HepG2 (cell line): Measurements from ENCODE around the gene TMUB1. TPM values are rescaled to one million over a fixed set of nuclear protein-coding genes. Genes with fewer than 3 reads are reported as not detected.

Source experiments
- IKZF4 ChIP-seq: sonication (generic); formaldehyde crosslinking; IDR thresholded peaks from 2 replicates; pipeline ENCODE4 v1.5.1; 2020; ENCODE audit warnings: borderline replicate concordance, mild to moderate bottlenecking, low read depth, missing genetic modification reagents; ENCODE audit errors: not compliant biosample characterization
- LBX2 ChIP-seq: sonication (generic); formaldehyde crosslinking; IDR thresholded peaks from 2 replicates; pipeline ENCODE4 v1.5.0; 2020; ENCODE audit warnings: missing genetic modification reagents, mild to moderate bottlenecking, borderline replicate concordance
- MYNN ChIP-seq: sonication (generic); formaldehyde crosslinking; IDR thresholded peaks from 2 replicates; pipeline ENCODE4 v1.4.0; 2020; ENCODE audit warnings: mild to moderate bottlenecking, low read depth, missing genetic modification reagents
- NBN ChIP-seq: fragments of 450-650 bp; conservative IDR thresholded peaks from 2 replicates; pipeline ENCODE4 v1.6.1; 2017
- NFE2L2 ChIP-seq: fragments of 150-350 bp; IDR thresholded peaks from 2 replicates; pipeline ENCODE4 v1.6.1; 2014; ENCODE audit warnings: low read length
- ONECUT2 ChIP-seq: sonication (generic); formaldehyde crosslinking; IDR thresholded peaks from 2 replicates; pipeline ENCODE4 v1.4.0; 2020; ENCODE audit warnings: missing genetic modification reagents
- RELA ChIP-seq: sonication (generic); formaldehyde crosslinking; IDR thresholded peaks from 2 replicates; pipeline ENCODE4 v1.4.0; 2020; ENCODE audit warnings: missing genetic modification reagents
- RFXANK ChIP-seq: IDR thresholded peaks from 2 replicates; pipeline ENCODE4 v1.6.1; 2016
- SAFB2 ChIP-seq: sonication (generic); formaldehyde crosslinking; IDR thresholded peaks from 2 replicates; pipeline ENCODE4 v1.5.1; 2020; ENCODE audit warnings: missing genetic modification reagents, low read depth, mild to moderate bottlenecking, borderline replicate concordance
- SATB2 ChIP-seq: sonication (generic); formaldehyde crosslinking; IDR thresholded peaks from 2 replicates; pipeline ENCODE4 v1.5.0; 2020; ENCODE audit warnings: missing genetic modification reagents
- TP53 ChIP-seq: sonication (generic); formaldehyde crosslinking; conservative IDR thresholded peaks from 2 replicates; pipeline ENCODE4 v1.4.0; 2020; ENCODE audit warnings: missing genetic modification reagents
- ZBTB40 ChIP-seq, 2 experiments: fragments of 450-650 bp in 1 of 2; sonication (generic) in 1 of 2; formaldehyde crosslinking in 1 of 2; IDR thresholded peaks; 2 replicates each; pipeline versions ENCODE4 v1.6.1 to v1.8.0; 2016 to 2022; ENCODE audit warnings: antibody characterized with exemption in 1 of 2, mild to moderate bottlenecking in 1 of 2, missing genetic modification reagents in 1 of 2
- ZFP41 ChIP-seq: sonication (generic); formaldehyde crosslinking; IDR thresholded peaks from 2 replicates; pipeline ENCODE4 v1.4.0; 2020; ENCODE audit warnings: mild to moderate bottlenecking, missing genetic modification reagents, borderline replicate concordance
- ZMAT3 ChIP-seq: sonication (generic); formaldehyde crosslinking; conservative IDR thresholded peaks from 2 replicates; pipeline ENCODE4 v1.7.0; 2021; ENCODE audit warnings: missing genetic modification reagents
- ZNF224 ChIP-seq: sonication (generic); formaldehyde crosslinking; IDR thresholded peaks from 2 replicates; pipeline ENCODE4 v1.5.0; 2020; ENCODE audit warnings: mild to moderate bottlenecking, missing genetic modification reagents
- ZNF616 ChIP-seq: sonication (generic); formaldehyde crosslinking; IDR thresholded peaks from 2 replicates; pipeline ENCODE4 v1.5.0; 2020; ENCODE audit warnings: low read depth, mild to moderate bottlenecking, missing genetic modification reagents
- ZNF704 ChIP-seq: sonication (generic); formaldehyde crosslinking; IDR thresholded peaks from 2 replicates; pipeline ENCODE4 v1.8.1; 2023; ENCODE audit warnings: mild to moderate bottlenecking, inconsistent platforms, moderate library complexity, missing genetic modification reagents, borderline replicate concordance
- ZNF740 ChIP-seq: sonication (generic); formaldehyde crosslinking; IDR thresholded peaks from 2 replicates; pipeline ENCODE4 v1.4.0; 2020; ENCODE audit warnings: missing genetic modification reagents
- ZNF839 ChIP-seq: sonication (generic); formaldehyde crosslinking; IDR thresholded peaks from 2 replicates; pipeline ENCODE4 v1.4.0; 2020; ENCODE audit warnings: missing genetic modification reagents, mild to moderate bottlenecking, borderline replicate concordance
- polyA plus RNA-seq, 8 experiments: library from polyadenylated mRNA; depleted of rRNA in 3 of 8; stranded (reverse) in 7 of 8; unstranded in 1 of 8; fragments of >200 nt; fragmentation: Illumina TruSeq in 4 of 8; extraction: Trizol in 4 of 8; gene quantifications; 2 replicates each; pipeline versions ENCODE4 v1.2.1 to v1.2.3, GENCODE V29; 2011 to 2016; ENCODE audit warnings: low read depth in 4 of 8, missing spikeins in 1 of 8, mixed read lengths in 1 of 8; ENCODE audit not compliant: insufficient read depth in 1 of 8
- total RNA-seq, 5 experiments: library from RNA; depleted of rRNA; stranded (reverse); fragments of >200 nt; fragmentation: Illumina TruSeq; extraction: Trizol; gene quantifications; 2 replicates each; pipeline ENCODE4 v1.2.3, GENCODE V29; 2016; ENCODE audit warnings: low read depth in 1 of 5

The TMUB1 gene
- total and polyA plus RNA-seq, 2 of the 13 experiments (the other 11 are each of a cell fraction or from before 2014, with no cell fraction given) = 44.8 to 51.6 TPM

GRCh38 chr7:151080522-151081169 is 2.6 kb downstream of the TMUB1 start, which contains the start of gene FASTK (continued):
- TF ChIP-seq ZBTB40 (IDR thresholded peaks at IDR 0.05) = no peak
- TF ChIP-seq ZBTB40 (CRISPR knock-in tag; IDR thresholded peaks at IDR 0.05) = no peak; the same call in 1 of the 2 replicates
- 0 out of 2 replicates have a peak, but pooled peaks have one; percentile 41 for TF ChIP-seq ZNF704 (CRISPR knock-in tag)
- TF ChIP-seq ZNF616 (CRISPR knock-in tag) = 0 out of 2 replicates have a peak, but pooled peaks have one; percentile 14
- no peak for TF ChIP-seq TP53 (CRISPR knock-in tag)
- no peak; the same call in 1 of the 2 replicates for TF ChIP-seq MYNN (CRISPR knock-in tag)
- no peak for TF ChIP-seq ZMAT3
- TF ChIP-seq RFXANK = 0 out of 2 replicates have a peak, but pooled peaks have one; percentile 43
- no peak; the same call in 1 of the 2 replicates for TF ChIP-seq ZFP41 (CRISPR knock-in tag)
- no peak for TF ChIP-seq NBN
- TF ChIP-seq NFE2L2 = no peak
- TF ChIP-seq ONECUT2 (CRISPR knock-in tag) = no peak
- no peak for TF ChIP-seq LBX2 (CRISPR knock-in tag)
- TF ChIP-seq SATB2 (CRISPR knock-in tag) = no peak
- 0 out of 2 replicates have a peak, but pooled peaks have one; percentile 26 for TF ChIP-seq RELA
- no peak for TF ChIP-seq SAFB2
- no peak; the same call in 1 of the 2 replicates for TF ChIP-seq ZNF839 (CRISPR knock-in tag)
- no peak for TF ChIP-seq ZNF224 (CRISPR knock-in tag)
- no peak for TF ChIP-seq IKZF4 (CRISPR knock-in tag)
- TF ChIP-seq ZNF740 (CRISPR knock-in tag) = no peak
